NOMO-1 (cell line): ENCODE results near the gene SUGCT.

Source experiments
- DNase-seq, 2 experiments: peaks; one replicate each; lab custom pipeline; 2025; ENCODE audit not compliant: unreplicated experiment in 2 of 2; lab: John Stamatoyannopoulos, UW

Gene SUGCT

GRCh38 chr7:40798613-40799012, 663.8 kb downstream of the SUGCT start:
- no peak for DNase-seq

GRCh38 chr7:40799493-40800403, 664.9 kb downstream of the SUGCT start:
- DNase-seq = no peak

GRCh38 chr7:40800771-40801170, 666.0 kb downstream of the SUGCT start:
- DNase-seq = no peak

GRCh38 chr7:40802497-40802896, 667.7 kb downstream of the SUGCT start:
- DNase-seq = peak; percentile 63 to 92

- no peak for DNase-seq
Measured at GRCh38 chr7:40804477-40805215, 669.8 kb downstream of the SUGCT start.

GRCh38 chr7:40805361-40805760, 670.6 kb downstream of the SUGCT start:
- DNase-seq = no peak

- DNase-seq = no peak
Measured at GRCh38 chr7:40808378-40808942, 673.7 kb downstream of the SUGCT start.

- DNase-seq = no peak
Measured at GRCh38 chr7:40810274-40810673, 675.5 kb downstream of the SUGCT start.

- no peak for DNase-seq
Measured at GRCh38 chr7:40811666-40812065, 676.9 kb downstream of the SUGCT start.

- DNase-seq = no peak
Measured at GRCh38 chr7:40815022-40815421, 680.2 kb downstream of the SUGCT start.

GRCh38 chr7:40815512-40815911, 680.7 kb downstream of the SUGCT start:
- no peak for DNase-seq

- no peak for DNase-seq
Measured at GRCh38 chr7:40822861-40823260, 688.1 kb downstream of the SUGCT start.

- no peak for DNase-seq
Measured at GRCh38 chr7:40824461-40824860, 689.7 kb downstream of the SUGCT start.

GRCh38 chr7:40826411-40827221, 691.8 kb downstream of the SUGCT start:
- no peak for DNase-seq

- DNase-seq = no peak
Measured at GRCh38 chr7:40827222-40828085, 692.6 kb downstream of the SUGCT start.

GRCh38 chr7:40828686-40829600, 694.1 kb downstream of the SUGCT start:
- no peak for DNase-seq

- no peak for DNase-seq
Measured at GRCh38 chr7:40833191-40833887, 698.5 kb downstream of the SUGCT start.

- DNase-seq = peak; percentile 7 to 49
Measured at GRCh38 chr7:40833888-40834234, 699.1 kb downstream of the SUGCT start.
